B cell (primary cell): Measurements from ENCODE around the gene TAX1BP1. TPM values are rescaled to one million over a fixed set of nuclear protein-coding genes. Genes with fewer than 3 reads are reported as not detected.

Source experiments
- ATAC-seq: fragments of 200-7000 bp; cut with Tn5 transposase; one replicate; pipeline ENCODE4 v1.10.0; 2021; ENCODE audit warnings: low read depth, mild to moderate bottlenecking, moderate number of reproducible peaks, moderate library complexity
- CTCF ChIA-PET: fragments of 350-600 bp; sonication (Branson Sonifier 250); formaldehyde crosslinking; loops from one replicate; lab custom pipeline; 2021; ENCODE audit warnings: antibody characterized with exemption, inconsistent platforms; lab: Charles Lee
- POLR2A ChIA-PET: fragments of 350-600 bp; sonication (Branson Sonifier 250); formaldehyde crosslinking; loops from one replicate; lab custom pipeline; 2021; ENCODE audit warnings: antibody characterized with exemption; lab: Charles Lee
- DNase-seq: peaks from one replicate; pipeline ENCODE4 v3.0.0; 2013
- H2AFZ ChIP-seq: 2 replicates; pipeline ENCODE4 v1.6.1; 2012; ENCODE audit warnings: mild to moderate bottlenecking, low read depth, low read length; ENCODE audit not compliant: insufficient read depth, poor library complexity, severe bottlenecking
- H3K27ac ChIP-seq, 2 donors: 1 replicate in 1 of 2; 2 replicates in 1 of 2; pipeline ENCODE4 v1.5.1; 2012 to 2013; ENCODE audit warnings: low read length in 2 of 2, mild to moderate bottlenecking in 2 of 2, moderate library complexity in 1 of 2
- H3K27me3 ChIP-seq, 4 experiments: fragments of 200-600 bp in 1 of 4; sonication (generic) in 1 of 4; replicated peaks in 1 of 4; 1 replicate in 2 of 4; 2 replicates in 2 of 4; pipeline versions ENCODE4 v1.6.1 to v1.7.0; 2013 to 2016; ENCODE audit warnings: low read length in 3 of 4, mild to moderate bottlenecking in 2 of 4, mixed read lengths in 1 of 4, moderate library complexity in 1 of 4; ENCODE audit not compliant: insufficient read depth in 4 of 4, control insufficient read depth in 3 of 4; ENCODE audit errors: control extremely low read depth in 1 of 4
- H3K36me3 ChIP-seq, 2 experiments: replicated peaks in 1 of 2; 1 replicate in 1 of 2; 2 replicates in 1 of 2; pipeline versions ENCODE4 v1.6.1 to v1.7.1; 2013; ENCODE audit warnings: low read length in 1 of 2; ENCODE audit not compliant: insufficient read depth in 2 of 2, control insufficient read depth in 1 of 2; ENCODE audit errors: control extremely low read depth in 1 of 2, extremely low read depth in 1 of 2
- H3K4me1 ChIP-seq, 2 donors: fragments of 200-600 bp in 1 of 2; sonication (generic) in 1 of 2; 1 replicate in 1 of 2; 2 replicates in 1 of 2; pipeline versions ENCODE4 v1.5.1 to v1.6.1; 2013 to 2017; ENCODE audit warnings: low read length in 2 of 2; ENCODE audit not compliant: control insufficient read depth in 2 of 2, insufficient read depth in 2 of 2
- H3K4me2 ChIP-seq: replicated peaks from 2 replicates; pipeline ENCODE3; 2012; ENCODE audit warnings: mild to moderate bottlenecking, low read depth, low read length; ENCODE audit not compliant: poor library complexity, severe bottlenecking
- H3K4me3 ChIP-seq, 5 experiments: fragments of 200-600 bp in 1 of 5; sonication (generic) in 1 of 5; 1 replicate in 3 of 5; 2 replicates in 2 of 5; pipeline versions ENCODE4 v1.5.1 to v1.7.0; 2011 to 2016; ENCODE audit warnings: low read length in 4 of 5, mild to moderate bottlenecking in 4 of 5, low read depth in 2 of 5, control low read depth in 1 of 5, moderate library complexity in 1 of 5; ENCODE audit not compliant: insufficient read depth in 1 of 5; ENCODE audit errors: control extremely low read depth in 1 of 5, extremely low read depth in 1 of 5
- H3K79me2 ChIP-seq: fragments of 200-600 bp; sonication (generic); one replicate; pipeline ENCODE4 v1.6.0; 2016; ENCODE audit warnings: low read length; ENCODE audit not compliant: control insufficient read depth, insufficient read depth
- H3K9ac ChIP-seq: fragments of 200-600 bp; sonication (generic); 2 replicates; pipeline ENCODE4 v1.6.1; 2017; ENCODE audit warnings: mild to moderate bottlenecking, low read length, moderate library complexity
- H3K9me3 ChIP-seq, 3 donors: one replicate each; pipeline versions ENCODE4 v1.6.1 to v1.7.1; 2013; ENCODE audit warnings: low read length in 2 of 3; ENCODE audit not compliant: control insufficient read depth in 2 of 3, insufficient read depth in 1 of 3; ENCODE audit errors: control extremely low read depth in 1 of 3
- H4K20me1 ChIP-seq: 2 replicates; pipeline ENCODE4 v1.6.0; 2012; ENCODE audit warnings: mild to moderate bottlenecking, low read length; ENCODE audit not compliant: insufficient read depth, control insufficient read depth, poor library complexity, severe bottlenecking
- H3K27ac Mint-ChIP-seq: one replicate; pipeline ENCODE4 v1.8.0; 2021; ENCODE audit warnings: mixed read lengths
- H3K27me3 Mint-ChIP-seq: one replicate; pipeline ENCODE4 v1.8.0; 2021; ENCODE audit warnings: mixed read lengths
- H3K4me1 Mint-ChIP-seq: one replicate; pipeline ENCODE4 v1.8.0; 2021; ENCODE audit warnings: mixed read lengths
- H3K4me3 Mint-ChIP-seq: one replicate; pipeline ENCODE4 v1.8.0; 2021; ENCODE audit warnings: mixed read lengths
- H3K9me3 Mint-ChIP-seq: one replicate; pipeline ENCODE4 v1.8.0; 2022; ENCODE audit warnings: mixed read lengths; ENCODE audit not compliant: insufficient read depth
- EZH2 ChIP-seq: IDR thresholded peaks from 2 replicates; pipeline ENCODE4 v1.6.1; 2012; ENCODE audit warnings: borderline replicate concordance, low read depth, mild to moderate bottlenecking, moderate library complexity, low read length; ENCODE audit not compliant: insufficient read depth, poor library complexity, severe bottlenecking
- WGBS: methylation state at CpG from one replicate; pipeline ENCODE4 v1.1.5; 2013; ENCODE audit warnings: missing lambda C conversion rate; ENCODE audit not compliant: insufficient coverage; 5-methylcytosine and 5-hydroxymethylcytosine counted together
- intact Hi-C: fragments of 100-400 bp; cut with micrococcal nuclease; formaldehyde crosslinking; loops from one replicate; pipeline ENCODE4 v1.10.0; 2022
- polyA plus RNA-seq: library from polyadenylated mRNA; depleted of rRNA; stranded (reverse); fragments of >200 nt; gene quantifications from 2 replicates; pipeline ENCODE4 v1.2.3, GENCODE V29; 2012
- total RNA-seq, 2 donors: library from RNA; stranded (reverse); fragments of 120-200 nt in 1 of 2; gene quantifications; 1 replicate in 1 of 2; 2 replicates in 1 of 2; pipeline versions ENCODE4 v1.2.3 to v1.2.4, GENCODE V29; 2013 to 2022
- TF ChIP-seq, protein P1 (sequence below): fragments of 200-600 bp; IDR thresholded peaks from one replicate; pipeline ENCODE4 v1.8.0; 2022; ENCODE audit warnings: antibody characterized with exemption, mild to moderate bottlenecking

TAX1BP1 gene
- total and polyA plus RNA-seq, 2 donors (not counting 1 experiment from before 2014, with no cell fraction given): 43.1 to 104 TPM

- Mint-ChIP-seq H3K27ac (no peak overlapping the region), H3K4me3 (no peak overlapping the region), H3K27me3 (no peaks in the 10 kb centered on the region), H3K4me1 (no peaks in the 10 kb centered on the region), H3K9me3 (no peaks in the 10 kb centered on the region)
- ATAC-seq (no peak), DNase-seq (no peak)
- no peak overlapping the region for H2AFZ ChIP-seq
- H3K36me3 ChIP-seq: peaks cover 3 to 47% of the 10 kb centered on the region in 2 experiments
- no peak overlapping the region for H3K4me2 ChIP-seq
- no peaks in the 10 kb centered on the region for H3K9me3 ChIP-seq
- H3K79me2 ChIP-seq: no peaks in the 10 kb centered on the region
- no peak overlapping the region for H3K9ac ChIP-seq
- no peak overlapping the region for H3K4me3 ChIP-seq
- intact Hi-C loops: no loop called here
- no peaks in the 10 kb centered on the region for H3K27me3 ChIP-seq
- TF ChIP-seq, protein P1, sequence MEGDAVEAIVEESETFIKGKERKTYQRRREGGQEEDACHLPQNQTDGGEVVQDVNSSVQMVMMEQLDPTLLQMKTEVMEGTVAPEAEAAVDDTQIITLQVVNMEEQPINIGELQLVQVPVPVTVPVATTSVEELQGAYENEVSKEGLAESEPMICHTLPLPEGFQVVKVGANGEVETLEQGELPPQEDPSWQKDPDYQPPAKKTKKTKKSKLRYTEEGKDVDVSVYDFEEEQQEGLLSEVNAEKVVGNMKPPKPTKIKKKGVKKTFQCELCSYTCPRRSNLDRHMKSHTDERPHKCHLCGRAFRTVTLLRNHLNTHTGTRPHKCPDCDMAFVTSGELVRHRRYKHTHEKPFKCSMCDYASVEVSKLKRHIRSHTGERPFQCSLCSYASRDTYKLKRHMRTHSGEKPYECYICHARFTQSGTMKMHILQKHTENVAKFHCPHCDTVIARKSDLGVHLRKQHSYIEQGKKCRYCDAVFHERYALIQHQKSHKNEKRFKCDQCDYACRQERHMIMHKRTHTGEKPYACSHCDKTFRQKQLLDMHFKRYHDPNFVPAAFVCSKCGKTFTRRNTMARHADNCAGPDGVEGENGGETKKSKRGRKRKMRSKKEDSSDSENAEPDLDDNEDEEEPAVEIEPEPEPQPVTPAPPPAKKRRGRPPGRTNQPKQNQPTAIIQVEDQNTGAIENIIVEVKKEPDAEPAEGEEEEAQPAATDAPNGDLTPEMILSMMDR: no peak
- TF ChIP-seq EZH2: no peak
- POLR2A ChIA-PET: no interaction called here
- peaks cover 8% of the 10 kb centered on the region for H4K20me1 ChIP-seq
- no peaks in the 10 kb centered on the region for H3K4me1 ChIP-seq
- 94% methylated on average over 6 of the region's 9 CpGs for WGBS
- CTCF ChIA-PET: no interaction called here
- H3K27ac ChIP-seq: no peak overlapping the region
Measured at GRCh38 chr7:27842851-27843250, 102.9 kb downstream of the TAX1BP1 start.

GRCh38 chr7:27843584-27844305, 103.8 kb downstream of the TAX1BP1 start:
- ChIA-PET CTCF (interaction anchor here (0.6 kb wide), 1 partner anchor 19 kb away, joined by 4 read pairs; no protein-coding TSS in a partner anchor), POLR2A (no interaction called here)
- no peak overlapping the region for H2AFZ ChIP-seq
- H3K4me1 Mint-ChIP-seq: no peaks in the 10 kb centered on the region
- no peaks in the 10 kb centered on the region for H3K9me3 Mint-ChIP-seq
- H3K27me3 Mint-ChIP-seq: no peaks in the 10 kb centered on the region
- ATAC-seq (no peak), DNase-seq (no peak)
- intact Hi-C loops: no loop called here
- TF ChIP-seq, protein P1: no peak
- TF ChIP-seq EZH2: no peak
- 98% methylated on average over 11 of the region's 15 CpGs for WGBS
- no peaks in the 10 kb centered on the region for H3K27me3 ChIP-seq
- H3K4me3 Mint-ChIP-seq: no peak overlapping the region
- H4K20me1 ChIP-seq: peaks cover 8% of the 10 kb centered on the region
- no peak overlapping the region for H3K27ac Mint-ChIP-seq
- H3K27ac ChIP-seq: no peak overlapping the region
- peaks cover 3 to 38% of the 10 kb centered on the region in 2 experiments for H3K36me3 ChIP-seq
- no peak overlapping the region for H3K9ac ChIP-seq
- no peaks in the 10 kb centered on the region for H3K79me2 ChIP-seq
- no peak overlapping the region for H3K4me2 ChIP-seq
- H3K4me1 ChIP-seq: no peaks in the 10 kb centered on the region
- H3K9me3 ChIP-seq: no peaks in the 10 kb centered on the region
- no peak overlapping the region for H3K4me3 ChIP-seq
